Type B pancreatic cell (in vitro differentiated cells): ENCODE results near the gene ASB17. TPM values are rescaled to one million over a fixed set of nuclear protein-coding genes. Genes with fewer than 3 reads are reported as not detected.

Experiments
- DNase-seq: peaks from one replicate; pipeline ENCODE4 v3.0.0; 2021; ENCODE audit warnings: mixed read lengths; ENCODE audit not compliant: unreplicated experiment; ENCODE audit errors: extremely low spot score
- H3K27ac Mint-ChIP-seq: 2 replicates; pipeline ENCODE4 v1.8.0; 2021; ENCODE audit warnings: mild to moderate bottlenecking, mixed read lengths
- H3K27me3 Mint-ChIP-seq: 2 replicates; pipeline ENCODE4 v1.8.0; 2021; ENCODE audit warnings: mixed read lengths
- H3K36me3 Mint-ChIP-seq: 2 replicates; pipeline ENCODE4 v1.8.0; 2021; ENCODE audit warnings: mixed read lengths
- H3K4me1 Mint-ChIP-seq: one replicate; pipeline ENCODE4 v1.8.0; 2021; ENCODE audit warnings: mixed read lengths; ENCODE audit not compliant: unreplicated experiment
- H3K4me3 Mint-ChIP-seq: 2 replicates; pipeline ENCODE4 v1.8.0; 2021; ENCODE audit warnings: mild to moderate bottlenecking, mixed read lengths
- H3K9me3 Mint-ChIP-seq: 2 replicates; pipeline ENCODE4 v1.8.0; 2021; ENCODE audit warnings: mixed read lengths
- CTCF ChIP-seq: fragments of 200-600 bp; sonication (generic); conservative IDR thresholded peaks from 2 replicates; pipeline ENCODE4 v1.5.0; 2021; ENCODE audit warnings: antibody characterized with exemption, mild to moderate bottlenecking
- total RNA-seq: library from RNA; stranded (reverse); gene quantifications from 2 replicates; pipeline ENCODE4 v1.2.1, GENCODE V29; 2021; ENCODE audit warnings: low replicate concordance

ASB17 gene
- total RNA-seq, 1 donor from 2014 or later: not detected

DNA sequence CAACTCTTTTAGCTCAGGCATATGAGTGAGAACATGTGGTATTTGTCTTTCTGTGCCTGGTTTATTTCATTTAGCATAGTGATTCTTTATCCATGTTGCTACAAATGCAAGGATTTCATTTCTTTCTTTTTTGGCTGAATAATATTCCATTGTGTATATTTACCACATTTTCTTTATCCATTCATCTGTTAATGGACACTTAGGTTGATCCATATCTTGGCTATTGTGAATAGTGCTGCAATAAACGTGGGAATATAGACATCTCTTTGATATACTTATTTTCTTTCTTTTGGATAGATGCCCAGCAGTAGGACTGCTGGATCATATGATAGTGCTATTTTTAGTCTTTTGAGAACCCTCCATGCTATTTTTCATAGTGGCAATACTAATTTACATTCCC lies 30.8 kb downstream of the ASB17 start:
- Mint-ChIP-seq H3K4me3 (no peak overlapping the region), H3K27ac (no peak overlapping the region), H3K9me3 (no peaks in the 10 kb centered on the region), H3K36me3 (no peaks in the 10 kb centered on the region), H3K27me3 (no peaks in the 10 kb centered on the region), H3K4me1 (no peaks in the 10 kb centered on the region)
- no peak for TF ChIP-seq CTCF
- DNase-seq: no peak

DNA sequence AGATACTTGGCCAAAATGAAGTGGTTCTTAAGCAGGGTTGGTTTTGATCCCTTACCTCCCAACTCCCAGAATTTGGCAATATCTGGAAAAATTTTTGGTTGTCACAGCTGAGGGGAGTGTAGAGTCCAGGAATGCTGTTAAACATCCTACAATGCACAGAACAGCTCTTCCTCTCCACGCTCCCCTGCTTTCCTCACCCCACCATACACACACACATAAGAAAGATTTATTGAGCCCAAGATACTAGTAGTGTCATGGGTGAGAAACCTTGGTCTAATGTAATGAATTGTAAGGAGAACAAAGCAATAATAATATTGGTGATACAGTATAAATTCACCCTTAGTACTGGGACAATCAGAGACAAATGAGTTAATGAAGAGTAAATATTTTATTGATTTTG lies 47.8 kb downstream of the ASB17 start:
- H3K36me3 Mint-ChIP-seq: no peaks in the 10 kb centered on the region
- H3K4me3 Mint-ChIP-seq: no peak overlapping the region
- no peaks in the 10 kb centered on the region for H3K27me3 Mint-ChIP-seq
- H3K27ac Mint-ChIP-seq: no peak overlapping the region
- no peak for DNase-seq
- no peaks in the 10 kb centered on the region for H3K4me1 Mint-ChIP-seq
- no peak for TF ChIP-seq CTCF
- no peaks in the 10 kb centered on the region for H3K9me3 Mint-ChIP-seq

- H3K9me3 Mint-ChIP-seq: no peaks in the 10 kb centered on the region
- H3K36me3 Mint-ChIP-seq: no peaks in the 10 kb centered on the region
- no peak for TF ChIP-seq CTCF
- H3K27me3 Mint-ChIP-seq: no peaks in the 10 kb centered on the region
- no peaks in the 10 kb centered on the region for H3K4me1 Mint-ChIP-seq
- no peak overlapping the region for H3K27ac Mint-ChIP-seq
- no peak overlapping the region for H3K4me3 Mint-ChIP-seq
- DNase-seq: no peak
These were observed 52.2 kb downstream of the ASB17 start for GRCh38 chr1:75879985-75880384.

- Mint-ChIP-seq H3K27ac (no peak overlapping the region), H3K4me1 (no peaks in the 10 kb centered on the region), H3K27me3 (no peaks in the 10 kb centered on the region), H3K4me3 (no peak overlapping the region), H3K36me3 (no peaks in the 10 kb centered on the region), H3K9me3 (peaks cover 5% of the 10 kb centered on the region)
- DNase-seq: no peak
- no peak for TF ChIP-seq CTCF
These were observed 61.3 kb downstream of the ASB17 start for GRCh38 chr1:75870951-75871350.

Other genes starting within 250 kb of the ASB17 start
- gene ACADM, start 207.7 kb downstream of the ASB17 start, total RNA-seq: 29.8 and 58.3 TPM in 2 replicates
- gene RABGGTB, start 146.1 kb downstream of the ASB17 start, total RNA-seq: 88.6 and 90.5 TPM in 2 replicates
- 0.58 and 0.64 TPM in 2 replicates for gene MSH4, start 135.5 kb downstream of the ASB17 start, total RNA-seq
- gene ST6GALNAC3, start 142.3 kb upstream of the ASB17 start, total RNA-seq: 3.8 and 24.7 TPM in 2 replicates